GM19351 (cell line): Measurements from ENCODE around the gene MED13L.

Experiments
- ATAC-seq: cut with Tn5 transposase; IDR thresholded peaks from one replicate; pipeline ENCODE4 v1.9.1; 2021; ENCODE audit warnings: mild to moderate bottlenecking, moderate library complexity; ENCODE audit not compliant: unreplicated experiment

The MED13L gene

DNA sequence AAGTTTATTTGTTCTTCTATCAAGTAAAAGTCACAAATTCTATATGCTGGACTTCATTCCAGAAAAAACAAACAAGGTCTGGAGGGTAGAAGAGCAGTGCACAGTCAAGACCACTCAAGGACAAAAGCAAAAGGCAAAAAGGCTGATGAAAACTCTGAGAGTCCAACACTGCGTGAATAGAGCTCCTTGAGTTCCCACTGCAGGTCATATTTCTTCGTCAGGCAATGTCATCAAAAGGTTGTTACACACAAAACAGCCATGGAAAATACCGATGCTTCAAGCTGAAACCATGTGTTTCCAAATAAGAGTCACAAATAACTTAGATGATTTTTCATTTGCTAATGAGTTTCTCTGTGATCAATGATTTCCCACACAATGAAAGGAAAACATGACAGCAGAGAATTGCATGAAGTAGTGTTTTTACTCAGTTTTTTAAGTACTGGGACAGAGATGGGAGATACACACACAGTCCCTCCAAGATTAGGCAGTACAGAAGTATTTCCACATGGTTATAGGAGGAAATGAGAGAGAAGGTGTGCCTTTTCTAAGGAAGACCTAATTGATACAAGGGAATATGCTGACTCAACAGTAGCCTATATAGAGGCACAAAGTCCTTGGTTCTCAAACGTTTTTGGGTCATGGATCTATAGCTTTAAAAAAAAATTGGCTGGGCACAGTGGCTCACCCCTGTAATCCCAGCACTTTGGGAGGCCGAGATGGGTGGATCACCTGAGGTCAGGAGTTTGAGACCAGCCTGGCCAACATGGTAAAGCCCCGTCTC lies 177.7 kb downstream of the MED13L start:
- ATAC-seq: no peak

DNA sequence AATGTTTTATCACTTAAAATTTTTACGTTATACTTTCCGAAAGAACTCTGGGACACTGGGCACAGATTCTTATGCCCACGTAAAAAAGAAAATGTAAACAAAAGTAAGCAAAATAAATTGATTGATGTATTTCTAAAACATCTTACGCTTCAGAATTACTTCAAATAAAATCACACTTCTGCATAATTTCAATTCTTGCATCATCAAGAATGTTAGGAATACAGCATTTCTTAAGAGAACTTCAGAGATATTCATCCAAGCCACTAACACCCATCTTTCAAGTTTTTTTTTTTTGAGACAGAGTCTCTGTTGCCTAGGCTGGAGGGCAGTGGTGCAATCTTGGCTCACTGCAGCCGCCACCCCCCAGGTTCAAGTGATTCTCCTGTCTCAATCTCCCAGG lies 180.6 kb downstream of the MED13L start:
- ATAC-seq: no peak

DNA sequence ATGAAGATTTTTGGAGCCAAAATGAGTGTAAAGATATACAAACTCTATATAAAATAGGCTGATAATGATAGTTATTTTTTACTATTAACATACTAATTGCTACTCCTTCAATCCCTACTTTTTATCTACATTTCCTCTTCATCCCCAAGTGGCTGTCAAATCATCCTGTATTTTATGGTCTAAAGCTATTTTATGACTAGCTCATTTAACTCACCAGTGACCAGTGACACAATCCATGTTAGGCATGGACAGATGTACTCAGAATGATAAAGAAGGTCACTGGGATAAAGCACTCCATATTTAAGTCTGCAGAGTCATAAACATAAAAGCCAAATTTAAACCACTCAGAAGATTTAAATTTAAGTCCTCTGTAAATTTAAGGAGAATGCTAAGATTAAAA lies 183.0 kb downstream of the MED13L start:
- no peak for ATAC-seq

DNA sequence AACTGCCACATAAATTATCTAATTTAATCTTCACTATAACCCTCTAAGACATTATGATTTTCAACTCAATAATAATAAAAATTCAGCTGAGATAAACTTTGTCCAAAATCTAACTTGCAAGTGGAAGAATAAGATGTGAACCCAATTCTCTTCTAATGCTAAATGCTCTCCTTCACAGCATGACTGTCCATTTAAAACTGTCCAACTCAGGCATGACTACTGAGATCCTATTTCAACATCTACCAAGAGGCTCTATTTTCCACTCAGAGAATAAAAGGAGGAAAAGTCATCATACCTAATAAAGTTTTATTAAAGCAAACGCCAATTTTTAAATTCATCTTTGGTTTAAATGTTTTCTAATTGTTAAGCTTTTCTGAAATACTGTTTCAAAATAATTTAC lies 183.6 kb downstream of the MED13L start:
- ATAC-seq: no peak

DNA sequence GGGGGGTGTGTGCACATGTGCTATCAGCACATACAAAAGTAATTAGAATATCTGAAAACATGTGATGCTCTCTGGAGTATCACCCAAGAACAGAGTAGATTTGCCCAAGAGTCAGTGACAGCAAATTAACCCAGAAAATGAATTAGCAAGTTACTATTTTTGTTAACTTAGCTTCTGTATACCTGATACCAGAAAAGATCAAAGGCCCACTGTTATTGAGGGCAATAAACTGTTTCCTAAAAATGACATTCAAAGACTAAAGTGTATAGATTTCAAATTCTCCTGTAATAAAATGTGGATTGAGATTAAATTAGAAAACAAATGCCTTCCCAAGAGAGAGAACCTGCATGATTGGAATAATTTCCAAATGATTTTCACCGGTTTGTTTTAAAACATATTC lies 184.7 kb downstream of the MED13L start:
- no peak for ATAC-seq

DNA sequence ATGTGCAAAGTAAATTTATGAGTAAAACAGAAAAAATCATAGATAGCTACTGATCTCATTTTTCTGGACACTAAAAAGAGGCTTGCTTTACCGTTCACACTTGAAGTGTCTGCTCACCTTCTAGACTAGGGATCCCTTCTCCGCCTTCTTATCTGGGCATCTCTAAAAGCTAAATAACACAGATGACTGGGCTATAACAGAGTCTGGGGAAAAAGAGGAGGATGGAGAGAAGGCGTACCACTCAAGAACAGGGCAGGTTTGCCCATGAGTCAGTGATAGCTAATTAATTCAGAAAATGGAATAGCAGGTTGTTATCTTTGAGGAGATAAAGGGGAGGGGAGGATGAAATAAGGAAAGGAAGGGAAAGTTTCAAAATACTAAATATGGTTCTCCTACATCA lies 185.3 kb downstream of the MED13L start:
- no peak for ATAC-seq

DNA sequence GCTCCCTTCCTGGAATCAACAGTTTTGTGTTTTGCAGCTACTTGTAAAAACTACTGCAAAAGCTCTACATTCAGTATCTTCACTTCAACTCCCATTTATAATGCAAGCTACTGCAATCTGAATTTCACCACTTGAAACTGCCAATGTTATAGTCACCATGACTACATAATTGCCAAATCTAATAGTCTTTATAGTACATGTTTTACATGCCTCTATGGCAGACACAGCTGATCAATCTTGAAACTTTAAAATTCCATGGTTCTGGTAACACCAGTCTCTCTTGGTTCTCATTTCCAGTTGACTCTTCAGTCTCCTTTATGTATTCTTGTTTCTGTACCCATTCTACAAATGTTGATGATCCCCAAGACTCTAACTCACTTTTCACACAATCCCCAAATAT lies 185.9 kb downstream of the MED13L start:
- ATAC-seq: no peak

DNA sequence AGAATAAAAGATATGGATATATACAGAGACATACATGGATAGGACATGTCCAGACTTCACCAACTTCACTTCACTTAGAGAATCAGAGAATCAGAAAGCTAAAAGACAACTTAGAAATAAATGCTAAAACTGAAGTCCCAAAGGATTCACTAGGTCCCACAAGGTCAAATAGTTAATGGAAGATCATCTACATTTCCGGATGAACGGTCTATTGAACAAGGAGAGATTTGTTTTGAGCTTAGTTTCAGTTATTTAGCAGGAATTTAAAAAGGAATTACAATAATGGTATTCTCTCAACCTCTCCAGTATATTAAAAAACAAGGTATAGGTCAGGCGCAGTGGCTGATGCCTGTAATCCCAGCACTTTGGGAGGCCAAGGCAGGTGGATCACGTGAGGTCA lies 187.0 kb downstream of the MED13L start:
- no peak for ATAC-seq

DNA sequence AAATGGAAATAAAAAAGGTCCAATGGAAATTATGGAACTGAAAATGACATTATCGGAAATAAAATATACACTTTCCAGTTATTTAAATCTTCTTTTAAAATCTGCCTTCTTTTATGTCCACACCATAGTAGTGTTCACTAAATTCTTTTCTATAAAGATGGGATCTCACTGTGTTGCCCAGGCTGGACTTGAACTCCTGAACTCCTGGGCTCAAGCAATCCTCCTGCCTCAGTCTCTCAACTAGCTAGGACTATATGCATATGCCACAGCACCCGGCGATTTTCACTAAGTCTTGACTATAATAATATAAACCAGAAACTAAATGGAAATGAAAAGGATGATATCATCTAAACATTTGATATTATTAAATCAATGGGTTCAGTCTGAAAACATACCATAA lies 188.4 kb downstream of the MED13L start:
- no peak for ATAC-seq

DNA sequence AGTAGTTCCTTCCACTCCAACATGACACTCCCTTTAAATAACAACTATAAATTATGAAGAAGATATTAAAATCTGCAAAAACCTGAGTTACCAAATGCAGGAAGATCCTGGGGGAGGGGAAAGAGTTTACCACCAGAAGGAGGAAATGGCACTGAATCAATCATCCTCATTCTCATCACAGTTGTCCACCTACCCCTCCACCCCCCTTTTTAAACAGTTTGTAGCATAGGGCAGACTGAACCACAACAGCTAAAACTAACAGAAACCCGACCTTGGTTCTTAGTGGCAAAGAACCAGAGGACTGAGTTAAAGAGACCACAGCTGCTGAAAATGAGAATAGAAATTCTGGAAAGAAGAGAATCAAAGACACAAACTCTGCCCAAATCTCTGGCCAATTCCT lies 189.5 kb downstream of the MED13L start:
- peak; percentile 79 for ATAC-seq

DNA sequence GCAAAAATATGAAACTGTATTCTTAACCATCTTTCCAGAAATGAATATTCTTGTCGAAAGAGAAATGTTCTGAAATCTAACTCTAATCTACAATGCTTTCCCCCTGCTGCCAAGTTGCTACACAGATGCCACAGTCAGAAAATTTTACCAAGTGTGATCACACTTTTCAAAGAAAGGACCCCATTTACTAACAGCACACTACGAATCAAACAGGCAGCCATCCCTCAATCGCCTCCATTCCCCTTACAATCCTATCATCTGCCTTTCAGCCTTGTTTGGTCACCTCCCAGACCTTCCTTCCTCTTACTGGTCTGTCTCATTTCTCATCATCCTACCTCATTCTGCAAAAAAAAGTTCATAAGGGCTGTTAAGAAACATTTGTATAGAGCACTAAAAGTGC lies 190.1 kb downstream of the MED13L start:
- ATAC-seq: no peak

DNA sequence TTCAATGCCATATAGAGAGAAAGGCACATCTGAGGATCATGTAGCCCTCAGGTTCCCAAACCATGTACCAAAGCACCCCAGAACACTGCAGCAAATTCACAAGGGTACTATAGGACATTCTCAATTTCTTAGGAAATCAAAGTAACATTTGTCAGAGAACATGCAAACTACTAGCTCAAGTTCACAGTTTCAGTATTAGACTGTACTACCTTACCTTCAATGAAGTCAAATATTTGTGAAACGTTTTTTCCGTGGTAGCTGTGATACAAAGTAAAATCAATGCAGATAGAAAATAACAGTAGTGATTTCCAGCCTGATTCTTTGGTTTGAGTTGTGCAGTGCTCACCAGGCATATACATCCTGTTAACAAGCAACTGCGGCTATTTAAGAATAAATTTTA lies 197.1 kb downstream of the MED13L start:
- ATAC-seq: peak; percentile 63

DNA sequence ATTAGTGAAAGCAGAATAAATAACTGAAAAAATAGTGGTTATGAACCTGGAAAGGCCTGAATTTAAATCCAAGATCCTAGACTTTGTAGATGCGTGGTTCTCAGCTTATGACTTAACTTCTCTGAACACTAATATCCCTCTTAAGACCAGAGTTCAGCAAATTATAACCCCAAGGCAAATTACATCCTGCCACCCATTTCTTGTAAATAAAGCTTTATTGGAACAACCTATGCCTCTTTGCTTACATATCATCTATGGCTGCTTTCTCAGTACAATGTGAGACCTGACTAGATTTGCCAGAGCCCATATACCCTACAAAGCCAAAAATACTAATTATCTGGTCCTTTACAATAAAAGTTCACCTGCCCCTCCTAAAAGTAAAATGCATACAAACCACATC lies 199.1 kb downstream of the MED13L start:
- ATAC-seq: no peak

DNA sequence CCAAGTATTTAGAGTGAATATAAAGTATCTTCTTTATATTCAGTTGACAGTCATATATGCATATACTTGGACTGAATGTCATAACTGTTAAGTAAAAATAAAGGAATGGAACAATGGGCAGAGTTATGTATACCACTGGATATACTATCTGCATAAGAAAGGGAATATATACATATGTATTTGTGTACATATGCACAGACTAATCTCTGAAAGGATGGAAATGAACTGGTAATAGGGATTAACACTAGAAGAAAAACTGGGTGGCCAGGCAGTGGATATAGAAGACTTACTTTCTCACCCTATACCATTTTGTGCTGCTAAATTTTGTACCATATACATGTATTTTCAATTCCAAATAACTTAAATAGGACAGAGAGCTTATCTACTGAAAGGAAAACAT lies 200.1 kb downstream of the MED13L start:
- ATAC-seq: no peak

DNA sequence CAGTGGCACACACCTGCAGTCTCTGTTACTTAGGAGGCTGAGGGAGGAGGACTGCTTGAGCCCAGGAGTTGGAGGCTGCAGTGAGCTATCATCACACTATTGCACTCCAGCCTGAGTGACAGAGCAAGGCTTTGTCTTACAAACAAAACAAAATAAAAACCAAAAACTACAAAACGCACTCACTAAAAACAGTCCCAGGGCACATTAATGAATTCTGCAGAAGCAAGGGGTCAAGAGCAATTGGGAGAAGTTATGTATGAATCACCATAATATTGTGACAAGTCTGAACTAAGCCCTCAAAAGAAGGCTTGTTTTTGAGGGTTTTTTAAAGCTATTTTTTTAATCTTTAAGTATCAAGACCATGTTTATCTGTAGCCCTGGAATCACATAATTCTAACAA lies 201.1 kb downstream of the MED13L start:
- no peak for ATAC-seq

DNA sequence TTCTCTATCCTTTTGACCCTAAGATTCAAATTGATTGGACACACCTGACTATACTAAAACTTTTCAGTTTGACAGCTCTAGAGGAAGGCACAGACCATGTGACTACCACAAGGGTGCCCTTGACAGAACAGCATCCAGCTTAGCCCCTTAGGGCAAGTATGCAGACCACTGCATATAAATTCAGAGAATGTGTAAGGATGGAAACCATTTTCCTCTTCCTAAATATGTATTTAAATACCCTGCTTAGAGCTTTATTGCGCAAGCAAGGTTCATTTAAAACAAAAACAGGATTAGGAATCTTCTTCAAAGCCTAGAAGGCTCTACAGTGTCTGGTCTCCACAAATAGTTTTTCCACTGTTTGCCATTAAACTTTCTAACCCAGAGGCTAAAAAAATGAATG lies 202.8 kb downstream of the MED13L start:
- no peak for ATAC-seq

DNA sequence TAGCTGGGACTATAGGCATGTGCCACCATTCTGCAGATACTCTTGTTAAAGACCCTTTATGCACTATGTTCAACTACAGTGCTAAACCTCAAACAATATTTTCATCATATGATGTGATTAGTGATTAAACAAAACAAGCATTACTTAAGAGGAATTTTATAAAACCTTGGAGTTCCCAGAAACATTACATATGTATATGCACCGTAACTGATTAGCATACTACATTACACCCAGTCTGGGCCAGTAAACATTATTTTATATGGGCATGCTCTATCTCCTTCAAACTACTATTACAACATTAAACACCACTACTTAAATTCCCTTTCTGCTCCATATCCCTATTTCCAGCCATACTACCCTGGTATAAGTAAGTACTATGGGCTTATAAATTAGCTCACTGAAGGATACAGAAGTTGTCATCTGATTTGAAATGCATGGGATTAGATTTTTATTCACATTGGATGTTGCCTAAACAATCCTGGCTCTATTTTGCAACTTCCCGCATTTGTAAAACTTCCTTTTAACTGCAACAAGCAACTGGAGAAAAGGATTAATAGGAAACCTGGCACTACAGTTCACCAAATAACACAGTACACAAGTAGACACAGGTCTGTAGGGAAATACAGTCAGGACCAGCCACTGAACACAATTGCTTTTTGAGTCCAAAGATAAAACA lies 205.8 kb downstream of the MED13L start:
- no peak for ATAC-seq

DNA sequence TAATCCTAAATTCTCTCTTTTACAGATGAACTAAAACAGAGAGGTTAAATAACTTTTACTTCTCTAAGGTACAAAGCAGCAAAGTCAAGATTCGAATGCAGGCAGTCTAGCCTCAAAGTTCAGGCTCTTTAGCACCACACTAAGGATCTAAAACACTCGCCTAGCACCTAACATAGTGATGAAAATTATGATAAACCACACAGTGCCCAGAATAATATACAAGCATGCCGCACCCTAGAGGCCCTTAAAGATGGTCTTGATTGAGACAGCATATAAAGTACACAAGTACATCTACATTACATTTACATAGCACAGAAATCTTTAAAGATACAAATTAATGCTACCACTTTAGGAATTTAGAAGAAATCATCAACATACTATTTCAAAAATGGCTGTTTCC lies 207.0 kb downstream of the MED13L start:
- ATAC-seq: no peak

DNA sequence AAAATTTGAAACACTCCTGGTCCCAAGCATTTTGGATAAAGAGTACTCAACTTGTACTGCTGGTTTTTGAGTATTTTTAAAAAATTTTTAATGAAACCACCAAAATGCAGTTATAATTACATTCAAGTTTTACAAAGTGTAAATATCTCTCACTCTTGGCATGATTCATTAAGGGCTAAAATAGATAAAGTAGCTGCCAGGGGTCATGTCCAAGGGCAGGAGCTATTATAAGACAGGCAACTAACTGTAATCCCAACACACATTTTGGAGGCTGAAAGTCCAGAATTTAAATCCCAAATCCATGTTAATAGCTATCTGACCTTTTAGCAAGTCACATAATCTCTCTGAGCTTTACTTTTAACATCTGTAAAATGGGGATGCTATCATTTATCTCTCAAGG lies 207.6 kb downstream of the MED13L start:
- no peak for ATAC-seq

DNA sequence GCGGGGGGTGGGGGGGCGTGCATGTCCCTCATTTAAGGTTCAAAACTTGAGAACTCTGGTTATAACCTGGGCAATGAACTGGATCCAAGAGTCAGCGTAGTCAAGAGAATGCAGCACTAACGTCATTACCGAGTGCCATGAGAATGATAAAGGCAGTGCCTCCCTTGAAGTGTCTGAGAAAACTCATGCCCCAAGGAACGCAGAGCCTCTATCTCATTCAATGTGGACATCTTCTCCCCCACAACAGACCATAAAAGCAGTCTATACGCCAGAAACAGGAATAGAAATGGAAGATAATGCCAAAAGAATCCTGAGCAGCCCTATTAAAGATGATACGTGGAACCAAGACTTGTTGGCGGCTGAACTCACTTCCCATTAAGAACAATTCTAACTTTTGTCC lies 208.6 kb downstream of the MED13L start:
- ATAC-seq: no peak

DNA sequence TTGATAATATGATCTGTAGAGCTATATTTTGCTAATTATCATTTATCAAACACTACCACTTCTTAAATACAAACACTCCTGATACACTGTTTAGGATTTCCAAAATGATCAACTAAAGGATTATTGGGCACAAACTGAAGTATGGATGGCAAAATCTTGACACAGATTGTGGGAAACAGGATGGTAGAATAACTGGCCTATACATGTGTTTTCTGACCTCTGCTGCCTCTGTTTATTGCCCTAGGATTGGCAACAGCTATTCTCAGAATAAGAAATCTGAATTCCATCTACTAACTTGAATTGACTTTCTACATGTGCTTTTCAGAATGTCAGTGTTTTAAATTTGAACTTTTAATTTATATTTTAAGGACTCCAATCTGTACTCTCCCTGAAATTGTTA lies 209.1 kb downstream of the MED13L start:
- ATAC-seq: no peak

DNA sequence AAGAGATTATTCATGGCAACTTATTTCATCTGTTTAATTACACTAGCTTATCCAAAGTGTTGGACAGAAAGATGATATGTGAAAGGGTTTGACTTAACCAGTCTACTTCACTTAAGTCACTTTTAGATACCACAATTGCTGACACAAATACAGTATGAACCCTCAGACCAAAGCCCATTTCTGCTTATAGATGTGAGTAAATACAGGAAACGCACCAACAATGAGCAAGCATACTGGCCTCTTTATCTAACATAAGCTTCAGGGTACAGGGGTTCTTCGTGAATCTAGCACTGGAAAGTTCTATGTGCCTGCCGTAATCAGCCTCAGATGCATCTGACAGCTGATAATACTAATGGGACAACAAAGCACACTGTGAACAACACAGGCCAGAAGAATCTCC lies 209.6 kb downstream of the MED13L start:
- no peak for ATAC-seq
